ENCODE measurements around the gene ZFAND3.

Gene ZFAND3

GRCh38 chr6:37830225-37830624 lies 10.7 kb downstream of the ZFAND3 start:
- DNase-seq, result no peak

- DNase-seq, result no peak
Measured at GRCh38 chr6:37831457-37831856, 11.9 kb downstream of the ZFAND3 start.

GRCh38 chr6:37835923-37836322 lies 16.4 kb downstream of the ZFAND3 start:
- DNase-seq, result no peak

- no peak for DNase-seq
Measured at GRCh38 chr6:37838219-37838921, 18.8 kb downstream of the ZFAND3 start.

- DNase-seq, result no peak
Measured at GRCh38 chr6:37840143-37840939, 20.8 kb downstream of the ZFAND3 start.

GRCh38 chr6:37840940-37841300 lies 21.4 kb downstream of the ZFAND3 start:
- no peak for DNase-seq

- DNase-seq, result no peak
Measured at GRCh38 chr6:37845026-37845911, 25.7 kb downstream of the ZFAND3 start.

GRCh38 chr6:37845930-37846329 lies 26.4 kb downstream of the ZFAND3 start:
- DNase-seq, result no peak

- no peak for DNase-seq
Measured at GRCh38 chr6:37847704-37848103, 28.2 kb downstream of the ZFAND3 start.

- no peak for DNase-seq
Measured at GRCh38 chr6:37848371-37848770, 28.8 kb downstream of the ZFAND3 start.

GRCh38 chr6:37850260-37850659 lies 30.7 kb downstream of the ZFAND3 start:
- no peak for DNase-seq

- no peak for DNase-seq
Measured at GRCh38 chr6:37850728-37851285, 31.3 kb downstream of the ZFAND3 start.

- no peak for DNase-seq
Measured at GRCh38 chr6:37851997-37852524, 32.5 kb downstream of the ZFAND3 start.

- DNase-seq, result no peak
Measured at GRCh38 chr6:37856285-37856684, 36.8 kb downstream of the ZFAND3 start.

- DNase-seq, result no peak
Measured at GRCh38 chr6:37858363-37858762, 38.8 kb downstream of the ZFAND3 start.

GRCh38 chr6:37860226-37860839 lies 40.8 kb downstream of the ZFAND3 start:
- DNase-seq, result no peak

- DNase-seq, result no peak
Measured at GRCh38 chr6:37861452-37861851, 41.9 kb downstream of the ZFAND3 start.

GRCh38 chr6:37862430-37862829 lies 42.9 kb downstream of the ZFAND3 start:
- DNase-seq, result no peak

- no peak for DNase-seq
Measured at GRCh38 chr6:37862992-37863391, 43.5 kb downstream of the ZFAND3 start.

- DNase-seq, result no peak
Measured at GRCh38 chr6:37864250-37864649, 44.7 kb downstream of the ZFAND3 start.

- no peak for DNase-seq
Measured at GRCh38 chr6:37865504-37865903, 46.0 kb downstream of the ZFAND3 start.
